SK-N-SH treated with all-trans-retinoic acid at 6 μM for 48 hours (cell line): ENCODE measurements around the gene EEF1AKMT3.

Experiments used
- BACH2 ChIP-seq: fragments of 250-450 bp; sonication (Bioruptor Pico); IDR thresholded peaks from 2 replicates; pipeline ENCODE4 v1.9.0; 2021; ENCODE audit warnings: mild to moderate bottlenecking, borderline replicate concordance
- GLIS3 ChIP-seq: fragments of 250-450 bp; sonication (Bioruptor Pico); IDR thresholded peaks from 2 replicates; pipeline ENCODE4 v1.5.0; 2020; ENCODE audit warnings: mild to moderate bottlenecking, moderate library complexity
- RARB ChIP-seq: fragments of 250-450 bp; sonication (Bioruptor Pico); IDR thresholded peaks from 2 replicates; pipeline ENCODE4 v1.8.0; 2021; ENCODE audit warnings: mild to moderate bottlenecking, moderate library complexity
- TOX ChIP-seq: fragments of 250-450 bp; sonication (Bioruptor Pico); IDR thresholded peaks from 2 replicates; pipeline ENCODE4 v1.8.0; 2021; ENCODE audit warnings: mild to moderate bottlenecking, moderate library complexity, borderline replicate concordance
- ZFP3 ChIP-seq: fragments of 250-450 bp; sonication (Bioruptor Pico); IDR thresholded peaks from 2 replicates; pipeline ENCODE4 v1.5.0; 2020; ENCODE audit warnings: mild to moderate bottlenecking, moderate library complexity
- ZFP30 ChIP-seq: fragments of 450-650 bp; formaldehyde crosslinking; IDR thresholded peaks from 2 replicates; pipeline ENCODE4 v1.5.0; 2022; ENCODE audit warnings: mild to moderate bottlenecking, moderate library complexity
- ZNF8 ChIP-seq: fragments of 450-650 bp; formaldehyde crosslinking; IDR thresholded peaks from 2 replicates; pipeline ENCODE4 v1.5.0; 2020; ENCODE audit warnings: mild to moderate bottlenecking, moderate library complexity
- TF ChIP-seq, protein P1 (sequence below): fragments of 250-450 bp; sonication (Bioruptor Pico); IDR thresholded peaks from 2 replicates; pipeline ENCODE4 v1.5.0; 2020; ENCODE audit warnings: mild to moderate bottlenecking, moderate library complexity
- TF ChIP-seq, protein P2 (sequence below): fragments of 250-450 bp; sonication (Bioruptor Pico); IDR thresholded peaks from 2 replicates; pipeline ENCODE4 v1.5.1; 2020; ENCODE audit warnings: low read depth, mild to moderate bottlenecking, moderate library complexity

DNA sequence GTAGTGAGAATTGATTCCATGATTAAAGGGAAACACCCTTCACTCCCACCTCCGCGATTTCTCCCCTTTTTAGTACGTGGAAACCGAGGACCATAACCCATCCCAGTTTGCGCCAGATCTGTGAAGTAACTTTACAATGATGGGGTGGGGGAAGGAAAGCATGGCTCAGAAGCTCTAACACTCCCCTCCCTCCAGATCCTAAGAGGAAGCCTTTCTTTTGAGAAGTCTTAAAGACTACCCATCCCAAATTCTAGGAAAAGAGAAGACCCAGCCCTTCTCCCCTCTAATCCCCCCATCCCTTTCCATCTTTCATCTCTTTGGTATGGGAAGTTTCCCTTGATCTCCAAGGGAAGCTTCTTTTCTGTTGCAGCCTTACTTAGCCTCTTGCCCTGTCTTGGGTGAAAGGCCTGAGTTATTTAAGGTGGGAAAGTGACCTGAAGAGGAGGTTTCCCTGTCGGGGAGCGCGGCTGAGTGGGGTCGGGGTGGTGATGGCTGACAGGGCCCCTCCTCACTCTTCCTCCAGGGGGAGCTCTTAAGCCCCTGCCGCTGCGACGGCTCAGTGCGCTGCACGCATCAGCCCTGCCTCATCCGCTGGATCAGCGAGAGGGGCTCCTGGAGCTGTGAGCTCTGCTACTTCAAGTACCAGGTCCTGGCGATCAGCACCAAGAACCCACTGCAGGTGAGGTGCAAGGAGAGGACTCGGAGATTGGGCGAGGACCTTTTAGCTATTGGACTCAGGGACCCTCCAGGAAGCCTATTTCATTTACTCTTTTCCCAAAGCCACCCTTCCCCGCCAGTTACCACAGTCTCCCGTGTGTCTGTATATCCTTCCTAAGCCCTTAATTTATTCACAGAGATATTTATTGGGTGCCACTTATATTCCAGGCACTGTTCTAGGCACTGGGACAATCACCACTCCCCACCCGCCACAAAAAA is 15.7 kb upstream of the EEF1AKMT3 start:
- no peak for TF ChIP-seq TOX (CRISPR knock-in tag)
- TF ChIP-seq GLIS3 (CRISPR knock-in tag) = no peak
- TF ChIP-seq ZNF8 (CRISPR knock-in tag) = no peak
- no peak for TF ChIP-seq RARB (CRISPR knock-in tag)
- TF ChIP-seq ZFP30 (CRISPR knock-in tag) = no peak
- no peak for TF ChIP-seq BACH2 (CRISPR knock-in tag)
- TF ChIP-seq, protein P1, sequence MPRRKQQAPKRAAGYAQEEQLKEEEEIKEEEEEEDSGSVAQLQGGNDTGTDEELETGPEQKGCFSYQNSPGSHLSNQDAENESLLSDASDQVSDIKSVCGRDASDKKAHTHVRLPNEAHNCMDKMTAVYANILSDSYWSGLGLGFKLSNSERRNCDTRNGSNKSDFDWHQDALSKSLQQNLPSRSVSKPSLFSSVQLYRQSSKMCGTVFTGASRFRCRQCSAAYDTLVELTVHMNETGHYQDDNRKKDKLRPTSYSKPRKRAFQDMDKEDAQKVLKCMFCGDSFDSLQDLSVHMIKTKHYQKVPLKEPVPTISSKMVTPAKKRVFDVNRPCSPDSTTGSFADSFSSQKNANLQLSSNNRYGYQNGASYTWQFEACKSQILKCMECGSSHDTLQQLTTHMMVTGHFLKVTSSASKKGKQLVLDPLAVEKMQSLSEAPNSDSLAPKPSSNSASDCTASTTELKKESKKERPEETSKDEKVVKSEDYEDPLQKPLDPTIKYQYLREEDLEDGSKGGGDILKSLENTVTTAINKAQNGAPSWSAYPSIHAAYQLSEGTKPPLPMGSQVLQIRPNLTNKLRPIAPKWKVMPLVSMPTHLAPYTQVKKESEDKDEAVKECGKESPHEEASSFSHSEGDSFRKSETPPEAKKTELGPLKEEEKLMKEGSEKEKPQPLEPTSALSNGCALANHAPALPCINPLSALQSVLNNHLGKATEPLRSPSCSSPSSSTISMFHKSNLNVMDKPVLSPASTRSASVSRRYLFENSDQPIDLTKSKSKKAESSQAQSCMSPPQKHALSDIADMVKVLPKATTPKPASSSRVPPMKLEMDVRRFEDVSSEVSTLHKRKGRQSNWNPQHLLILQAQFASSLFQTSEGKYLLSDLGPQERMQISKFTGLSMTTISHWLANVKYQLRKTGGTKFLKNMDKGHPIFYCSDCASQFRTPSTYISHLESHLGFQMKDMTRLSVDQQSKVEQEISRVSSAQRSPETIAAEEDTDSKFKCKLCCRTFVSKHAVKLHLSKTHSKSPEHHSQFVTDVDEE (CRISPR knock-in tag) = no peak
- no peak for TF ChIP-seq ZFP3 (CRISPR knock-in tag)
- TF ChIP-seq, protein P2, sequence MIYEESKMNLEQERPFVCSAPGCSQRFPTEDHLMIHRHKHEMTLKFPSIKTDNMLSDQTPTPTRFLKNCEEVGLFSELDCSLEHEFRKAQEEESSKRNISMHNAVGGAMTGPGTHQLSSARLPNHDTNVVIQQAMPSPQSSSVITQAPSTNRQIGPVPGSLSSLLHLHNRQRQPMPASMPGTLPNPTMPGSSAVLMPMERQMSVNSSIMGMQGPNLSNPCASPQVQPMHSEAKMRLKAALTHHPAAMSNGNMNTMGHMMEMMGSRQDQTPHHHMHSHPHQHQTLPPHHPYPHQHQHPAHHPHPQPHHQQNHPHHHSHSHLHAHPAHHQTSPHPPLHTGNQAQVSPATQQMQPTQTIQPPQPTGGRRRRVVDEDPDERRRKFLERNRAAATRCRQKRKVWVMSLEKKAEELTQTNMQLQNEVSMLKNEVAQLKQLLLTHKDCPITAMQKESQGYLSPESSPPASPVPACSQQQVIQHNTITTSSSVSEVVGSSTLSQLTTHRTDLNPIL (CRISPR knock-in tag) = no peak
